ENCODE measurements around the gene PRKD2.

DNA sequence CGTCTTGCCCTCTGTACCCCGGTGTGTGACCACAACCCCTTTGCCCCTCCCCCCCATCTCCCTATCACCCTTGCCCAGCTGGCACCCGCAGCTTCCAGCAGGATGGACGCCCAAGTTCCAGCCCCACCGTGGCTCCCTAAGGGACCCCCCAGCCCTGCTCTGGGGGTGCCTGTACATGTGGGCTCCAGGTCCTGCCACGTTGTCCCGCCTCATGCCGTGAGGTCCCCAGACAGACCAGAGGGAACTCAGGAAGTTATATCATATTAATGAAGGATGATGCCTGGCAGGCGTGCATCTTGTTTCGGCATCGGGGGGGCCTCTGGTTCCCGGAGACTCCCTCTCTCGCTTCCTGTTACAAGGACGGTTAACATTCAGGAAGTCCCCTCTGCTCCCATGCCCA, 90.5 kb downstream of the PRKD2 start:
- TF ChIP-seq, protein P1, sequence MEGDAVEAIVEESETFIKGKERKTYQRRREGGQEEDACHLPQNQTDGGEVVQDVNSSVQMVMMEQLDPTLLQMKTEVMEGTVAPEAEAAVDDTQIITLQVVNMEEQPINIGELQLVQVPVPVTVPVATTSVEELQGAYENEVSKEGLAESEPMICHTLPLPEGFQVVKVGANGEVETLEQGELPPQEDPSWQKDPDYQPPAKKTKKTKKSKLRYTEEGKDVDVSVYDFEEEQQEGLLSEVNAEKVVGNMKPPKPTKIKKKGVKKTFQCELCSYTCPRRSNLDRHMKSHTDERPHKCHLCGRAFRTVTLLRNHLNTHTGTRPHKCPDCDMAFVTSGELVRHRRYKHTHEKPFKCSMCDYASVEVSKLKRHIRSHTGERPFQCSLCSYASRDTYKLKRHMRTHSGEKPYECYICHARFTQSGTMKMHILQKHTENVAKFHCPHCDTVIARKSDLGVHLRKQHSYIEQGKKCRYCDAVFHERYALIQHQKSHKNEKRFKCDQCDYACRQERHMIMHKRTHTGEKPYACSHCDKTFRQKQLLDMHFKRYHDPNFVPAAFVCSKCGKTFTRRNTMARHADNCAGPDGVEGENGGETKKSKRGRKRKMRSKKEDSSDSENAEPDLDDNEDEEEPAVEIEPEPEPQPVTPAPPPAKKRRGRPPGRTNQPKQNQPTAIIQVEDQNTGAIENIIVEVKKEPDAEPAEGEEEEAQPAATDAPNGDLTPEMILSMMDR (IDR thresholded peaks at IDR 0.05) = no peak
- TF ChIP-seq POLR2A (IDR thresholded peaks at IDR 0.05) = no peak

All from esophagus squamous epithelium (tissue), 4 donors.